Endodermal cell (in vitro differentiated cells): Measurements from ENCODE around the gene NUP210. TPM values are rescaled to one million over a fixed set of nuclear protein-coding genes. Genes with fewer than 3 reads are reported as not detected.
A peak's percentile ranks its signal among the peaks of the same experiment; 100 is the strongest.

ENCODE experiments used
- DNase-seq: peaks from one replicate; pipeline ENCODE4 v3.0.0-alpha.2; 2017
- H3K27ac ChIP-seq: 2 replicates; pipeline ENCODE4 v1.5.1; 2013; ENCODE audit warnings: mild to moderate bottlenecking, low read depth, low read length, moderate library complexity
- H3K27me3 ChIP-seq: 2 replicates; pipeline ENCODE4 v1.6.1; 2013; ENCODE audit warnings: mild to moderate bottlenecking, low read length, moderate library complexity; ENCODE audit not compliant: insufficient read depth, control insufficient read depth, poor library complexity, severe bottlenecking
- H3K36me3 ChIP-seq: 2 replicates; pipeline ENCODE4 v1.7.0; 2013; ENCODE audit warnings: mild to moderate bottlenecking, low read length, moderate library complexity; ENCODE audit not compliant: control insufficient read depth, insufficient read depth
- H3K4me1 ChIP-seq: one replicate; pipeline ENCODE4 v1.7.0; 2013; ENCODE audit warnings: low read length; ENCODE audit not compliant: control insufficient read depth, insufficient read depth
- H3K4me3 ChIP-seq: 2 replicates; pipeline ENCODE4 v1.5.1; 2013; ENCODE audit warnings: mild to moderate bottlenecking, low read length, moderate library complexity
- H3K9ac ChIP-seq: 2 replicates; pipeline ENCODE4 v1.6.1; 2013; ENCODE audit warnings: mild to moderate bottlenecking, low read length, moderate library complexity; ENCODE audit not compliant: poor library complexity, severe bottlenecking; ENCODE audit errors: extremely low read depth
- H3K9me3 ChIP-seq: 2 replicates; pipeline ENCODE4 v1.6.1; 2013; ENCODE audit warnings: mild to moderate bottlenecking, low read length, moderate library complexity; ENCODE audit not compliant: control insufficient read depth
- H3K27ac Mint-ChIP-seq: 2 replicates; pipeline ENCODE4 v1.8.0; 2020; ENCODE audit warnings: mixed read lengths
- H3K27me3 Mint-ChIP-seq: 2 replicates; pipeline ENCODE4 v1.8.0; 2021; ENCODE audit warnings: mild to moderate bottlenecking, mixed read lengths; ENCODE audit not compliant: insufficient read depth
- H3K36me3 Mint-ChIP-seq: 2 replicates; pipeline ENCODE4 v1.8.0; 2020; ENCODE audit warnings: low read depth, mixed read lengths
- H3K4me1 Mint-ChIP-seq: 2 replicates; pipeline ENCODE4 v1.8.0; 2020; ENCODE audit warnings: mixed read lengths
- H3K4me3 Mint-ChIP-seq: 2 replicates; pipeline ENCODE4 v1.8.0; 2020; ENCODE audit warnings: mild to moderate bottlenecking, moderate library complexity, mixed read lengths
- H3K9me3 Mint-ChIP-seq: 2 replicates; pipeline ENCODE4 v1.8.0; 2020; ENCODE audit warnings: mild to moderate bottlenecking, mixed read lengths
- CTCF ChIP-seq: fragments of 200-600 bp; sonication (generic); conservative IDR thresholded peaks from 2 replicates; pipeline ENCODE4 v1.5.0; 2021; ENCODE audit warnings: antibody characterized with exemption, mild to moderate bottlenecking
- WGBS, 2 experiments: methylation state at CpG; one replicate each; pipeline versions ENCODE4 v1.1.5 to v1.1.7; 2013; ENCODE audit warnings: missing lambda C conversion rate in 2 of 2, mixed read lengths in 1 of 2; ENCODE audit not compliant: insufficient coverage in 1 of 2, insufficient read length in 1 of 2; 5-methylcytosine and 5-hydroxymethylcytosine counted together
- total RNA-seq, 2 donors: library from RNA; stranded (reverse); fragmentation: NEBNext Ultra II Directional in 1 of 2; extraction: Animal tissue kit (Norgen Biotek cat#: 25700) in 1 of 2; gene quantifications; 2 replicates in 1 of 2; 3 replicates in 1 of 2; pipeline ENCODE4 v1.2.1, GENCODE V29; 2021

Gene NUP210
- total RNA-seq, 2 donors from 2014 or later, result 43.0 to 62.3 TPM

- no peaks in the 10 kb centered on the region for H3K27me3 ChIP-seq
- H3K4me3 ChIP-seq, result no peak overlapping the region
- no peak overlapping the region for H3K9ac ChIP-seq
- TF ChIP-seq CTCF, result no peak
- H3K4me1 Mint-ChIP-seq, result no peaks in the 10 kb centered on the region
- no peak for DNase-seq
- peaks cover 16% of the 10 kb centered on the region for H3K36me3 Mint-ChIP-seq
- H3K36me3 ChIP-seq, result peaks cover 6% of the 10 kb centered on the region
- H3K27ac ChIP-seq, result no peak overlapping the region
- no peak overlapping the region for H3K4me3 Mint-ChIP-seq
- no peaks in the 10 kb centered on the region for H3K4me1 ChIP-seq
- no peaks in the 10 kb centered on the region for H3K9me3 Mint-ChIP-seq
- no peaks in the 10 kb centered on the region for H3K9me3 ChIP-seq
- no peaks in the 10 kb centered on the region for H3K27me3 Mint-ChIP-seq
- 86 to 97% methylated on average over 9 to 11 of the region's 11 CpGs for WGBS, 2 experiments
- no peak overlapping the region for H3K27ac Mint-ChIP-seq
Observed at GRCh38 chr3:13393427-13394360, 26.4 kb downstream of the NUP210 start.

GRCh38 chr3:13391308-13391707 is 28.8 kb downstream of the NUP210 start:
- TF ChIP-seq CTCF, result peak; percentile 55
- Mint-ChIP-seq H3K36me3 (peaks cover 9% of the 10 kb centered on the region), H3K9me3 (no peaks in the 10 kb centered on the region), H3K27ac (no peak overlapping the region), H3K4me1 (no peaks in the 10 kb centered on the region), H3K4me3 (no peak overlapping the region), H3K27me3 (no peaks in the 10 kb centered on the region)
- Histone ChIP-seq H3K9me3 (no peaks in the 10 kb centered on the region), H3K36me3 (peaks cover 4% of the 10 kb centered on the region), H3K27ac (no peak overlapping the region), H3K4me1 (no peaks in the 10 kb centered on the region), H3K9ac (no peak overlapping the region), H3K27me3 (no peaks in the 10 kb centered on the region), H3K4me3 (no peak overlapping the region)
- 92 to 95% methylated on average over 6 of the region's 7 CpGs for WGBS, 2 experiments
- DNase-seq, result no peak

GRCh38 chr3:13389378-13389777 is 30.7 kb downstream of the NUP210 start:
- WGBS, 2 experiments, result 87 to 88% methylated on average over 2 to 7 of the region's 7 CpGs
- H3K4me3 ChIP-seq, result no peak overlapping the region
- H3K9me3 ChIP-seq, result no peaks in the 10 kb centered on the region
- no peak for TF ChIP-seq CTCF
- no peak overlapping the region for H3K27ac Mint-ChIP-seq
- no peaks in the 10 kb centered on the region for H3K4me1 Mint-ChIP-seq
- peaks cover 4% of the 10 kb centered on the region for H3K36me3 ChIP-seq
- no peak overlapping the region for H3K4me3 Mint-ChIP-seq
- H3K36me3 Mint-ChIP-seq, result peaks cover 11% of the 10 kb centered on the region
- no peaks in the 10 kb centered on the region for H3K27me3 ChIP-seq
- H3K9ac ChIP-seq, result no peak overlapping the region
- no peak overlapping the region for H3K27ac ChIP-seq
- DNase-seq, result no peak
- no peaks in the 10 kb centered on the region for H3K27me3 Mint-ChIP-seq
- no peaks in the 10 kb centered on the region for H3K4me1 ChIP-seq
- no peaks in the 10 kb centered on the region for H3K9me3 Mint-ChIP-seq
